ENCODE results near the gene SPECC1. TPM values are rescaled to one million over a fixed set of nuclear protein-coding genes. Genes with fewer than 3 reads are reported as not detected.
"Not testable (repeated sequence)": the region's sequence is repeated elsewhere in the genome, so short reads cannot be mapped to it uniquely, and the experiment has no call there.

The SPECC1 gene
- total RNA-seq, 3 donors from 2014 or later = 36.4 to 59.0 (median 51.8) TPM

GRCh38 chr17:20010936-20011335 lies 1.8 kb downstream of the SPECC1 start:
- Histone ChIP-seq H3K27ac (no peak overlapping the region), H3K4me1 (no peaks in the 10 kb centered on the region), H3K4me3 (no peak overlapping the region), H3K9me3 (no peaks in the 10 kb centered on the region), H3K27me3 (no peaks in the 10 kb centered on the region), H3K36me3 (no peaks in the 10 kb centered on the region)
- intact Hi-C loops (cut with DNase I; ENCODE audit: low total_unique reads) = loop anchor here (10.0 kb wide), 1 partner anchor 304 kb away; no protein-coding TSS in a partner anchor
- TF ChIP-seq POLR2AphosphoS5 (IDR thresholded peaks at IDR 0.05) = no peak
- no peak for TF ChIP-seq CTCF (IDR thresholded peaks at IDR 0.05)
- TF ChIP-seq POLR2A (IDR thresholded peaks at IDR 0.05) = no peak
- no peak for DNase-seq (ENCODE audit: low spot score in 2 of 2)

GRCh38 chr17:20012017-20012536 lies 2.9 kb downstream of the SPECC1 start:
- Histone ChIP-seq H3K27me3 (no peaks in the 10 kb centered on the region), H3K36me3 (no peaks in the 10 kb centered on the region), H3K9me3 (no peaks in the 10 kb centered on the region), H3K4me1 (no peaks in the 10 kb centered on the region), H3K4me3 (no peak overlapping the region), H3K27ac (no peak overlapping the region)
- intact Hi-C loops (cut with DNase I; ENCODE audit: low total_unique reads) = loop anchor here (10.0 kb wide), 1 partner anchor 303 kb away; no protein-coding TSS in a partner anchor
- TF ChIP-seq POLR2AphosphoS5 (IDR thresholded peaks at IDR 0.05) = no peak
- no peak for TF ChIP-seq POLR2A (IDR thresholded peaks at IDR 0.05)
- TF ChIP-seq CTCF (IDR thresholded peaks at IDR 0.05) = no peak
- DNase-seq (ENCODE audit: low spot score in 2 of 2) = no peak

GRCh38 chr17:20016475-20016992 lies 7.4 kb downstream of the SPECC1 start:
- H3K4me3 ChIP-seq; H3K9me3 ChIP-seq; H3K36me3 ChIP-seq; H3K4me1 ChIP-seq; H3K27me3 ChIP-seq; H3K27ac ChIP-seq; DNase-seq (ENCODE audit: low spot score in 2 of 2): not testable (repeated sequence)
- intact Hi-C loops (cut with DNase I; ENCODE audit: low total_unique reads) = loop anchor here (10.0 kb wide), 1 partner anchor 298 kb away; no protein-coding TSS in a partner anchor

GRCh38 chr17:20022701-20023100 lies 13.5 kb downstream of the SPECC1 start:
- H3K27ac ChIP-seq = no peak overlapping the region
- DNase-seq (ENCODE audit: low spot score in 2 of 2) = no peak
- H3K36me3 ChIP-seq = no peaks in the 10 kb centered on the region
- no peaks in the 10 kb centered on the region for H3K4me1 ChIP-seq
- no peaks in the 10 kb centered on the region for H3K27me3 ChIP-seq
- intact Hi-C loops (cut with DNase I; ENCODE audit: low total_unique reads) = no loop called here
- no peak overlapping the region for H3K4me3 ChIP-seq
- no peaks in the 10 kb centered on the region for H3K9me3 ChIP-seq
- TF ChIP-seq POLR2A (IDR thresholded peaks at IDR 0.05) = no peak
- TF ChIP-seq CTCF (IDR thresholded peaks at IDR 0.05) = no peak
- no peak for TF ChIP-seq POLR2AphosphoS5 (IDR thresholded peaks at IDR 0.05)

DNA sequence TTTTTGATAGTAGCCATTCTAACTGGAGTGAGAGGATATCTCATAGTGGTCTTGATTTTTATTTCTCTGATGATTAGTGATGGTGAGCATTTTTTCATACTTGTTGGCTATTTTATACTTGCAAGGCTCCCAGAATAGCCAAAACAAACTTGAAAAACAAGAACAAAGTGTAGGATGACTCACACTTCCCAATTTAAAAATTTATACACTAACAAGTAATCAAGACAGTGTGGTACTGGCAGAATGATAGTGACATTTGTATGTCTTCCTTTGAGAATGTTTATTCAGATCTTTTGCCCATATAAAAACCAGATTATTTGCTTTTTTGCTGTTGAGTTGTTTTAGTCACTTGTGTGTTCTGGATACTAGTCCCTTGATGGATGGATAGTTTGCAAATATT lies 17.8 kb downstream of the SPECC1 start:
- intact Hi-C loops (cut with DNase I; ENCODE audit: low total_unique reads) = no loop called here

More for the DNA sequence above, 17.8 kb downstream of the SPECC1 start:
- H3K9me3 ChIP-seq = no peaks in the 10 kb centered on the region
- H3K4me1 ChIP-seq = no peaks in the 10 kb centered on the region
- DNase-seq (ENCODE audit: low spot score in 2 of 2) = no peak
- H3K4me3 ChIP-seq = no peak overlapping the region
- no peaks in the 10 kb centered on the region for H3K36me3 ChIP-seq
- no peak for TF ChIP-seq POLR2AphosphoS5 (IDR thresholded peaks at IDR 0.05)
- TF ChIP-seq POLR2A (IDR thresholded peaks at IDR 0.05) = no peak
- no peak for TF ChIP-seq CTCF (IDR thresholded peaks at IDR 0.05)
- no peak overlapping the region for H3K27ac ChIP-seq
- no peaks in the 10 kb centered on the region for H3K27me3 ChIP-seq

All from breast epithelium (tissue), 4 donors.